GM21619 (cell line): ENCODE results near the gene SUFU.

Source experiments
- ATAC-seq: cut with Tn5 transposase; IDR thresholded peaks from one replicate; pipeline ENCODE4 v1.9.1; 2021; ENCODE audit not compliant: unreplicated experiment

Gene SUFU

GRCh38 chr10:102668326-102669107 is 164.7 kb downstream of the SUFU start:
- no peak for ATAC-seq

GRCh38 chr10:102669206-102670064 is 165.7 kb downstream of the SUFU start:
- ATAC-seq: no peak

DNA sequence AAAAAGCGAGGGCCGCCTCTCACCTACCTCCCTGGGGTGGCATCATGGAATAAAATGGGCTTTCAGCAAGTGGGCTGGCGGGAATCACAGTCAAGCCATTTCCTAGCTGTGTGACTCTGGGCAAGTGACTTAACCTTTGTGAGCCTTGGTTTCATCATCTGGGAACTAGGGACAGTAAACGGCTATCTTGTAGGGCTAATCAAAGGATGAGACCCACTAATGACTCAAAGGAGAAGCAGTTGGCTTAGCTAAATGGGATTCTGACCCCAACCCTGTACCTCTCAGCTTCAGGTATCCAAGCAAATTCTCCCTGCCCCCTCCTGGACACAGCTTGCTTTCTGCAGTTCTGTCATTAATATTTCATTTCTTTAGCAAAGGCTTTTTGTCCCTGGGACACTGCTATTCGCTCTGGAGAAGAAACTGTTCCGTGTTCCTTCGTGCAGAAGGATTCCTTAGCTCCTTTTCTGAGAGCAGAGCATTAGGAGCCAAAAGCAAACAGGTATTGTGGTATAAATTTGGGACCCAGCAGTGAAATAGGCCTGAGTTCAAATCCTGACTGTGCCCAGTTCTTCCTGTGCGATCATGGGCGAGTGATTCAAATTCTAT is 166.4 kb downstream of the SUFU start:
- ATAC-seq: no peak

DNA sequence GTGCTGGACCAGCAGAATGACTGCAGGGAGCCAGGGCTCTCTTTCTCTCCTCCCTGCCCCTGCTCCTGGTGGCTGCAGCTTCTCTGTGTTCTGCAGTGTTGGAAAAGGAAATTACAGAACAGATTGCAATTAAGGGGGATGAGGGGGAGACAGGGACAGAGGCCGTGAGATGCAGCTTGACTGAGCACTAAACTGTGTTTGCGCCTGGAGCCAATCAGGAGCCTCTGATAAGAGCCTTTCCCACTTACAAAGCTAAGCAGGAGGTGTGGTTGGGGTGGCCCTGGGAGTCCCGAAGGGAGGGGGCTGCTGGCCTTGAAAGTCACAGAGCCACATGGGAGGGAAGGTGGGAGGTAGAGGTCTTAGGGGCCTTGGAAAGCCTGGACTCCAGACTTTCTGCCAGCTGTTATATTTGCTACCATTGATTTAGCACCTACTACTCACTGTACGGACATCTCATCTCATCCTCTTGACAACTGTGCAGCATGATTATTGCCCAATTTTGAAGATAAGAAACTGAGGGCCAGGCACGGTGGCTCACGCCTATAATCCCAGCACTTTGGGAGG is 167.2 kb downstream of the SUFU start:
- ATAC-seq: no peak

GRCh38 chr10:102673236-102673818 is 169.6 kb downstream of the SUFU start:
- ATAC-seq: no peak

DNA sequence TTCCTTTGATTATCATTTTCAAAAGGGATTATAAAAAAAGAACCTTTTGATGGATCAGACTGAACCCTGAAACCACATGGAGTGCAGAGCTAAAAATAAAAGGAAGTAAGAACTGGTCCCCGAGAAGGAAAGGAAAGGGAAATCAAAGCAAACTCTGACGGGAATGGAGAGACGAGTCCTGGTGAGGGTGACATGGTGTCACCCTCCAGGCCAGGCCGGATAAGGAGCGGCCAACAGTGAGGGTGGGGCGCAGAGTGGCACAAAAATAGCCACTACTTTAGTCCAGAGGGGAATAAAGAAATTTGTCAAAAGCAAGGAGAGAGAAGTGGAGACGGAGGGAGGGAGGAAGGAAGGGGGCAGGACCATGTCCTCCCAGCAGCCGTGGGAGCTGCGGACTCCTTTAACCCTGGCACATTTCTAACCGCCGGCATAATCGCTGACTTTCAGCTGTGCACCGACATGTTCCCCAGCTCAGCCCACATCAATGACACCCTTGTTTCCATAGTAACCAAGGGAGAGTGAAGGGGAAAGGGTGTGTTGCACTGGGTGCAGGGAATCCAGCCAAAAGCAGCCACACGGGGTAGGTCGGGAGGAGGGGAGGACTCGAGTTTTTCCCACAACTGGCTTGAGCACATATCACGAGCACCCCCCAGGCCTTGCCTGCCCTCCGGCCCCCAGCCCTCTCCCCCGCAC is 170.2 kb downstream of the SUFU start:
- no peak for ATAC-seq

GRCh38 chr10:102674566-102674965 is 170.8 kb downstream of the SUFU start:
- no peak for ATAC-seq

- ATAC-seq: no peak
These were observed 171.4 kb downstream of the SUFU start for GRCh38 chr10:102675011-102675665.

DNA sequence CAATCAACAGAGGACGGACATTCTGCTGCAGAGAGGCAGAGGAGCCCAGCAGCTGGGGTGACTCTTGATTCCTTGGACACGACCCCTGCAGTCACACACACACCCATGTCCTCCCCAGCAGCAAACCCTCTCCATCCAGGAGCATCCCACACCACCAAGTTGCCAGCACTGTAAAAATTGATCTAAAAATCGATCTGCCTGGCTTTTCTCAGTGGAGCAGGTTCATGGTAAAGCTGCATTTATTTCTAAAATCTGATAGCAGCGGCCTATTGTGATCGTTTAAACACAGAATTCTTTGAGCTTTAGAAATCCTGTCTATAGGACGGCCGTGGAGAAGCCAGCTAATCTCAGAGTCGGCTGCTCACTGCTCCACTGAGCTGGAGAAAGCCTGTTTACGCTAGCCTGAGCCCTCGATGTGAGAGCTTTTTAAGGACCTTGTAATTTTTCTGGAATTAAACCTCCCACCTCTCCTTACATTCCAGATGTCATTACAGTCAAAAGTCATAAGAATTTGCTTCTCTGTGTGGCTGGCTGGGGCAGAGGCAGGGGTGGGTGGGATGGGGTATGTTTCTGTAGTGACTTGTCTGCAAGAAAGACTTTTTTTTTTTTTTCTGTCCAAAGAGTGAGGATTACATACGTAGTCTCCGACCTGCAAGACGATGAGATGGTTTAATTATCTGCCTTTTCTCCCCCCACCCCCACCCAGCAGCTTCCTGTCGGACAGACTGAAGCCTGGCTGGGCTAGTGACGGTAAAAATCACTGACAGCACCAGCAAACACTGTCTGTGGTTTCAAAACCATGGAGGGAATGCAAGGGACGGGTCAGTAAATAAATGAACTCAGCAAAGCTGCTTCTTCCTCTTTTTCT is 172.1 kb downstream of the SUFU start:
- no peak for ATAC-seq

GRCh38 chr10:102676534-102677315 is 173.0 kb downstream of the SUFU start:
- no peak for ATAC-seq

GRCh38 chr10:102677331-102678067 is 173.7 kb downstream of the SUFU start:
- ATAC-seq: no peak

GRCh38 chr10:102678068-102678400 is 174.3 kb downstream of the SUFU start:
- no peak for ATAC-seq

DNA sequence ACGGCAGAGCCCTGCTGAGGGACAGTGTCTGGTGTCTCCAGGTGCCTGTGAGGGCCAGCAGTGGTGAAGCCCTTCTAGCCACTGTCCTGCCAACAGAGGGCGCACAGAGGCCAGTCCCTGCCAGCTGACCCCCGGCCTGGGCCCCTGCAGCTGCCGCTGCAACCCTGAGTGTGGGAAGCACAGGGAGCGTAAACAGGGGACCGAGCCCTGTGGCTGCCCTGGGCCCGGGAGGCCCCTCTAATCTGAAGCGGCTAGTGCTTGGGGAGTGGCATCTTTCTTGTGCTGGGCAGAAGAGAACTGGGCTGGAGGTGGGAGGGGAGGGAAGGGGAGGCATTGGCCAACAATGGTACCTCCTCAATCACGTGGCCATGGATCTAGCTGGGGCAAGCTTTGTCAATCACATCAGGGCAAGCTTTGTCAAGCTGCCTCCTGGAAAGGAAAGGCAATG is 175.1 kb downstream of the SUFU start:
- no peak for ATAC-seq

DNA sequence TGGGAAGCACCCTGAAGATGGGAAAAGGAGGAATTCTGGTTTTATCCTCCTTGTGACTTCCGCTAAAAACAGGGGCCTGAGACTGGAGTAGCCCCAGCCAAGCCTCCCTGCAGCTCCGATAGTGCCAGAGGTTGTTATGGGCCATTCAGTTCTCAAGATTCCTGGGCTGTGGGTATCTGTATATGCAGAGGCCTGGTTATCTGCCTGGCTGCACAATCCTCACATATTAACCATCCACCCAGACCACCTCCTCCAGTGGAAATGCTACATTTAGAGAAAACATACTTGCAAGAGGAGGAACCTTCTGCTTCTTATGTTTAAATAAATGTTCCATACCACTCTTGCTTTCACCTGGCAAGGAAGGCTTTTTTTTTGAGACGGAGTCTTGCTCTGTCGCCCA is 175.8 kb downstream of the SUFU start:
- ATAC-seq: no peak

GRCh38 chr10:102681696-102682095 is 177.9 kb downstream of the SUFU start:
- no peak for ATAC-seq

DNA sequence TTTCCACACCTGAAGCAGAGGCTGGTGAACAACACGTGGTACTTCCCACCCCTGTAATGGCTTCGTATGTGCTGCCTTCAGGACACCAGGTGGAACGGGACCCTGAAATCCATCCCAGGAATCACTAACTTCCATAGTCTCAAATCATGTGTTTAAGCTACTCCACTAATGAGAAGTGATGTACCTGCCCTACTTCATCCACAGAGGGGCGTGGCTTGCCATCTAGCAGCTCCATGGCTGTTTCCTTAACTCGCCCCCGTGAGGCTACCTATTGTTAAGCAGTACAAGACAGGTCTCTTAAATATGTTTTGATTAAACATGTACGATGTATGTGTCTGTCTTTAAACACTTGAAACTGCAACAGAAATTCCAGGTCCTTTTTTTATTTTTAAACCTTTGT is 178.6 kb downstream of the SUFU start:
- ATAC-seq: no peak

GRCh38 chr10:102682981-102683380 is 179.2 kb downstream of the SUFU start:
- no peak for ATAC-seq
